ENCODE results near the gene RPLP2.

Gene RPLP2

GRCh38 chr11:839280-839623, 29.5 kb downstream of the RPLP2 start:
- no peaks in the 10 kb centered on the region for H3K9me3 ChIP-seq (ENCODE audit: control insufficient read depth in 1 of 2, low read length in 2 of 2)
- no peak overlapping the region for H3K4me3 ChIP-seq (ENCODE audit: low read depth in 1 of 2, low read length in 2 of 2)
- H3K27ac ChIP-seq (ENCODE audit: low read depth, low read length) = no peak overlapping the region
- H3K27me3 ChIP-seq (ENCODE audit: control insufficient read depth in 1 of 2, insufficient read depth in 2 of 2, low read length in 2 of 2) = peaks cover 0 to 4% of the 10 kb centered on the region in 2 donors
- H3K36me3 ChIP-seq (ENCODE audit: control insufficient read depth in 1 of 2, insufficient read depth in 2 of 2, low read length in 2 of 2) = peaks cover 14 to 44% of the 10 kb centered on the region in 2 donors
- H3K4me1 ChIP-seq (ENCODE audit: control insufficient read depth in 1 of 2, insufficient read depth in 2 of 2, low read length in 2 of 2) = peaks cover 42 to 48% of the 10 kb centered on the region in 2 donors
- H3K9ac ChIP-seq (ENCODE audit: low read depth in 1 of 2, low read length in 2 of 2) = no peak overlapping the region

- no peak overlapping the region for H3K9ac ChIP-seq (ENCODE audit: low read depth in 1 of 2, low read length in 2 of 2)
- peaks cover 14 to 44% of the 10 kb centered on the region in 2 donors for H3K36me3 ChIP-seq (ENCODE audit: control insufficient read depth in 1 of 2, insufficient read depth in 2 of 2, low read length in 2 of 2)
- peak overlapping the region in 1 of 2 donors; percentile 62 for H3K4me3 ChIP-seq (ENCODE audit: low read depth in 1 of 2, low read length in 2 of 2)
- H3K4me1 ChIP-seq (ENCODE audit: control insufficient read depth in 1 of 2, insufficient read depth in 2 of 2, low read length in 2 of 2) = peaks cover 36 to 45% of the 10 kb centered on the region in 2 donors
- peaks cover 0 to 4% of the 10 kb centered on the region in 2 donors for H3K27me3 ChIP-seq (ENCODE audit: control insufficient read depth in 1 of 2, insufficient read depth in 2 of 2, low read length in 2 of 2)
- no peaks in the 10 kb centered on the region for H3K9me3 ChIP-seq (ENCODE audit: control insufficient read depth in 1 of 2, low read length in 2 of 2)
- H3K27ac ChIP-seq (ENCODE audit: low read depth, low read length) = no peak overlapping the region
Observed at GRCh38 chr11:839875-840617, 30.3 kb downstream of the RPLP2 start.

DNA sequence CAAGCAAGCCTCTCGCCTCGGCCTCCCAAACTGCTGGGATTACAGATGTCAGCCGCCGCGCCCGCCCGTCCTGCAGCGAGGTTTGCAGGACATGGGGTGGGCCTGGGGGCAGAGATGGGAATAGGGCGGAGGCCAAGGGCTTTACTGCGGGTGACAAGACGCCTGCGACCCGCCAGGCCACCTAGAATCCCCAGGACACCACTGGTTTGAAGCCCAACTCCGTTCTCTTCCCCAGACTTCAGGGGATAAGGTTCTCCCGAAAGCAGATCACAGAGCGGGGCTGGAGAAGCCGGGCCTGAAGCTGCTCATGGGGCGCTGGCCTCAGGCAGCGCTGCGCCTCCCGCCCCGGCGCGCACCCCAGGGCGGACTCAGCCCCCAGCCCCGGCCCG, 32.2 kb downstream of the RPLP2 start:
- Histone ChIP-seq H3K36me3 (ENCODE audit: control insufficient read depth in 1 of 2, insufficient read depth in 2 of 2, low read length in 2 of 2) (peaks cover 10 to 35% of the 10 kb centered on the region in 2 donors), H3K4me3 (ENCODE audit: low read depth in 1 of 2, low read length in 2 of 2) (peak overlapping the region; percentile 91 to 94), H3K4me1 (ENCODE audit: control insufficient read depth in 1 of 2, insufficient read depth in 2 of 2, low read length in 2 of 2) (peaks cover 36 to 46% of the 10 kb centered on the region in 2 donors), H3K9me3 (ENCODE audit: control insufficient read depth in 1 of 2, low read length in 2 of 2) (no peaks in the 10 kb centered on the region), H3K27ac (ENCODE audit: low read depth, low read length) (peak overlapping the region; percentile 91), H3K9ac (ENCODE audit: low read depth in 1 of 2, low read length in 2 of 2) (peak overlapping the region; percentile 66 to 68), H3K27me3 (ENCODE audit: control insufficient read depth in 1 of 2, insufficient read depth in 2 of 2, low read length in 2 of 2) (peaks cover 0 to 7% of the 10 kb centered on the region in 2 donors)

GRCh38 chr11:842370-843002, 32.7 kb downstream of the RPLP2 start, which contains the start of the genes POLR2L and TSPAN4:
Gene POLR2L, minus strand, starts transcription at chr11:842529. Its CDS starts 21 bp downstream, at chr11:842508.
Gene TSPAN4, plus strand, starts transcription at chr11:842852. Its CDS starts 7,453 bp downstream, at chr11:850305.
- peaks cover 36 to 41% of the 10 kb centered on the region in 2 donors for H3K4me1 ChIP-seq (ENCODE audit: control insufficient read depth in 1 of 2, insufficient read depth in 2 of 2, low read length in 2 of 2)
- H3K36me3 ChIP-seq (ENCODE audit: control insufficient read depth in 1 of 2, insufficient read depth in 2 of 2, low read length in 2 of 2) = peaks cover 10 to 29% of the 10 kb centered on the region in 2 donors
- no peaks in the 10 kb centered on the region for H3K9me3 ChIP-seq (ENCODE audit: control insufficient read depth in 1 of 2, low read length in 2 of 2)
- peak within 1 kb of the TSS; percentile 91 for H3K27ac ChIP-seq (ENCODE audit: low read depth, low read length)
- peak within 1 kb of the TSS; percentile 91 to 94 for H3K4me3 ChIP-seq (ENCODE audit: low read depth in 1 of 2, low read length in 2 of 2)
- H3K27me3 ChIP-seq (ENCODE audit: control insufficient read depth in 1 of 2, insufficient read depth in 2 of 2, low read length in 2 of 2) = peaks cover 0 to 7% of the 10 kb centered on the region in 2 donors
- H3K9ac ChIP-seq (ENCODE audit: low read depth in 1 of 2, low read length in 2 of 2) = peak within 1 kb of the TSS; percentile 66 to 68

DNA sequence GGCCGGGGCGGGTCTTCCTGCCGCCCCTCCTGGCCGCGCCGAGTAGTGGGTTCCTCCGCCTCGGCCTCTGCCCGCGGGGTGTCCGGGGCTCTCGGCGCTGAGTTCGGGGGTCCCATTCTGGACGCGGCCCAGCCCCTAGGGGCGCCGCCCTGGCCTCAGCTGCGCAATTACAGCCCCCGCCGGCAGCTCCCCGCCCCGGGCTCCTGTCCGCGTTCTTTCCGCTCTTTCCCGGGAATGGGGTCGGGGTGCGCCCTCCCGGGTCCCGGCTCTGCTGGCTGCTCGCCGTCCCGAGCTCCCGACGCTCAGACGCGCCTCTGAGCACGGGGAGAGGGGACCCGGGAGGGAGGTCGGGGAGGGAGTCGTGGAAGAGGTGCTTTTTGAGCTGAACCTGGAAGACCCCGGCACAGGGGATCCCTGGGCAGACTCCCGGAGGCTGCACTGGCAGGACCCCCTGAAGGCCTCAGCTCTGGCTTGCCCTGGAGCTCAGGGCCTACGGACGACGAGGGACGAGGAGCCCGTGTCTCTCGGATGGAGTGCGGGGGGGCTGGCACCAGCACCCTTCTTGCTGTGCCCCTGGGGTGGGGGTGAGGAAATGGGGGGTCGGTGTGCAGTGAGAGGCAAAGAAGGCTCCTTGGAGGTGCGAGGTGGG, 33.4 kb downstream of the RPLP2 start:
- Histone ChIP-seq H3K27me3 (ENCODE audit: control insufficient read depth in 1 of 2, insufficient read depth in 2 of 2, low read length in 2 of 2) (peaks cover 4 to 10% of the 10 kb centered on the region in 2 donors), H3K9me3 (ENCODE audit: control insufficient read depth in 1 of 2, low read length in 2 of 2) (no peaks in the 10 kb centered on the region), H3K4me1 (ENCODE audit: control insufficient read depth in 1 of 2, insufficient read depth in 2 of 2, low read length in 2 of 2) (peaks cover 30 to 36% of the 10 kb centered on the region in 2 donors), H3K36me3 (ENCODE audit: control insufficient read depth in 1 of 2, insufficient read depth in 2 of 2, low read length in 2 of 2) (peaks cover 10 to 23% of the 10 kb centered on the region in 2 donors), H3K4me3 (ENCODE audit: low read depth in 1 of 2, low read length in 2 of 2) (peak overlapping the region; percentile 91 to 94), H3K27ac (ENCODE audit: low read depth, low read length) (peak overlapping the region; percentile 75), H3K9ac (ENCODE audit: low read depth in 1 of 2, low read length in 2 of 2) (peak overlapping the region in 1 of 2 donors; percentile 33)

DNA sequence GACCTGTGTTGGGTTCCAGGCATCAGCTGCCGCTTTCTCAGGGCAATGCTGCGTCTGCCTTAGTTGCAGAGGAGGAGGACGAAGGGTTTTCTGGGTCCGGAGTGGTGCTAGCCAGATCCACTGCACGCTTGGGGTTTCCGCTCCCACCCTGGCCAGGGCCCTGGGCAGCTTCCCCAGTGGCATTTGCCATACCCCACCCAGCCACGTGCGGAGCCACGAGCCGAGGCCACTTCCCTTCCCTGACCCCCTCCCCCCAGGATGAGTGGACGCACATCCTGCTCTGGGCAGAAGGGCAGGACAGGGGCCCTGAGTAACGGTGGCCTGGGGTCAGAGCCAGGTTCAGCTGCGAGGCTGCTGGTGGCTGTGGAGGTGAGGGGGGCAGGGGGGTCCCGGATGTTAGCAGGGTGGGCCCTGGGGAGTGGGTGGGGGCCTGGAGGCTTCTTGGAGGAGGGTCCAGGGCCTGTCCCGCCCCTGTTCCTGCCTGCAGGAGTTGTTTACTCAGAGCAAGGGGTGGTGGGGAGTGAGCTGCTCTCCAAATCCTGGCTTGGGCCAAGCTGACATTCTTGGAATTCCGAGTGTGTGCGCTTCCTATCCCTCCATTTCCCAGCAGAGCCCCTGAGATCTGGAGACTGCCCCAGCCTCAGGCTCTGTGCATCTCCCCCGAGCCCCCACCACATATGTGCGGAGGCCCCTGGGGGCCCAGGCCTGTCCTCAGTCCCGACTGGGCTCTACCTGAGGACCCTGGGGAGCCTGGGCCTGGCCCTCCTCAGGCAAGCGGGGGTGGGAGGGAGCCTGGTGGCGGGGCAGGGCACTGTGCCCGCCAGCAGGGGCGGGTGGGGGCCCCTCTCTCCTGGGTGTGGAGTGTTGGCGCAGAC, 34.3 kb downstream of the RPLP2 start:
- Histone ChIP-seq H3K9ac (ENCODE audit: low read depth in 1 of 2, low read length in 2 of 2) (peak overlapping the region in 1 of 2 donors; percentile 33), H3K36me3 (ENCODE audit: control insufficient read depth in 1 of 2, insufficient read depth in 2 of 2, low read length in 2 of 2) (peaks cover 3 to 16% of the 10 kb centered on the region in 2 donors), H3K27me3 (ENCODE audit: control insufficient read depth in 1 of 2, insufficient read depth in 2 of 2, low read length in 2 of 2) (peaks cover 11 to 16% of the 10 kb centered on the region in 2 donors), H3K27ac (ENCODE audit: low read depth, low read length) (peak overlapping the region; percentile 75), H3K4me3 (ENCODE audit: low read depth in 1 of 2, low read length in 2 of 2) (peak overlapping the region in 1 of 2 donors; percentile 91), H3K9me3 (ENCODE audit: control insufficient read depth in 1 of 2, low read length in 2 of 2) (no peaks in the 10 kb centered on the region), H3K4me1 (ENCODE audit: control insufficient read depth in 1 of 2, insufficient read depth in 2 of 2, low read length in 2 of 2) (peaks cover 28 to 37% of the 10 kb centered on the region in 2 donors)

DNA sequence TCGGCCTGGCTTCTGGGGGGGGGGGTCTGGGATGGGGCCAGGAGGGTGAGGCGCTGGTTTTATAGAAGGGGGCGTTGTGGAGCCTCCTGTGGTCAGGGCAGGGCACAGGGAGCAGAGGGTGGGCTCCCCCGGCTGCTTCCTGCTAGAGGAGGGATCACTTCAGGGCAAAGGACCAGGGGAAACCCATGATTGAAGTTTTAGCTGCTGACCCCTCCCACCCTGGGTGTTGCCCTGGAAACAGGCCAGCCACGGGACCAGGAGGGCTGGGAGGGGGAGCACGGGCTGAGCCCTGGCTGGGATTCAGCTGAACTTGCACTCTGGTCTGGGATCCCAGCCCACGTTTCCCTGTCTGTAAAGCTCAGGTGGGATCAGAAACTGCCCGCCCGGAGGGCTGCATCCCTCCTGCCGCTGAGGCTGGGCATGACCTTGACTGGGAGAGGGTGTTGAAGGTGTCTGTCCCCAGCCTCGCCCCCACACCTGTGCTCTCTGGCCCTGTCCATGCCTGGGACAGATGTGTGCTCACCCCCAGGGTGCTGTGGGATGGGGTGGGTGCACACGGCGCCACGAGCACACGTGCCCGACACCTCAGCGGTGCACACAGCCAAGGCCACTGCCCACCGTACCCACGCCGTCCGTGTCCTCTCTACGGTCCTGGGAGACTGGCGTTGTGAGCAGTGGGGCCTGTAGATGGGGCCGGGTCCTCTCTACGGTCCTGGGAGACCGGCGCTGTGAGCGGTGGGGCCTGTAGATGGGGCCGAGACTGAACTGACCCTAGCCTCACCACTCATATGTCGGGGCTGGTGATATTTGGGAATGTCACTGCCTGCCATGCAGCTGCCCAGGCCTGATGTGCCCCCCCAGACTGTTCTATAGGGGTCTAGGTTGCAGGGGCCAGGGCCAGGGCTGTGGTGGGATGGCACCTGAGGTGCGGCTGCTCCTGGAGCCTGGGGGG, 35.2 kb downstream of the RPLP2 start:
- peak overlapping the region in 1 of 2 donors; percentile 16 for H3K9ac ChIP-seq (ENCODE audit: low read depth in 1 of 2, low read length in 2 of 2)

DNA sequence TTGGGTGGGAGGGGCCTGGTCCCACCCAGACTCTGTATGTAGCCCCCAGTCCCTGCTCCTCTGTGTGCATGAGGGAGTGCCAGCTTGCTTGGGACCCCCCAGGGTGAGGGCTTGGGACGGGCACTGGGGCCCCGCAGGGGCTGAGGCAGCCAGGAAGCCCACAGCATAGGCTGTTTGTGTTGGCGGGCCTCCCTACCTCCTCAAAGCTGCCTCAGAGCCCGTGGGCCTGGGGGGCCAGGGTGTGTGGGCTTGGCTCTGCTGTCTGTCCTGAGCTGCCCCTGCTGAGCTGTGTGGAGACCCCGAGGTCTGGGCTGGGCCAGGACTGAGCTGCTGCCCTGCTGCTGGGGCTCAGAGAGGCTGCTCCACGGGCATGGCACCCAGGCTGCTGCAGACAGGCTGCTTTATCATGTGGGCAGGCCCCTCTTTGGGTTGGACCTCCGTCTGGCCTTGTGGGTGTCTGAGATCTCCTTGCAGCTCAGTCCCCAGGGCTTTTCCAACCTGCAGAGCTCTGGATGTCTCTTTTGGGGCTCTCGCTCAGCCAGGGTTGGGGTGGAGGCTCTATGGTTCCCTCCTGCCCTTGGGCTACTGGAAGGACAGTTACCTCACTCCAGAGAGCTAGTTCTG, 36.2 kb downstream of the RPLP2 start:
- H3K27me3 ChIP-seq (ENCODE audit: control insufficient read depth in 1 of 2, insufficient read depth in 2 of 2, low read length in 2 of 2) = peaks cover 22 to 26% of the 10 kb centered on the region in 2 donors
- no peak overlapping the region for H3K27ac ChIP-seq (ENCODE audit: low read depth, low read length)
- H3K36me3 ChIP-seq (ENCODE audit: control insufficient read depth in 1 of 2, insufficient read depth in 2 of 2, low read length in 2 of 2) = no peaks in the 10 kb centered on the region
- no peak overlapping the region for H3K4me3 ChIP-seq (ENCODE audit: low read depth in 1 of 2, low read length in 2 of 2)
- peaks cover 13 to 26% of the 10 kb centered on the region in 2 donors for H3K4me1 ChIP-seq (ENCODE audit: control insufficient read depth in 1 of 2, insufficient read depth in 2 of 2, low read length in 2 of 2)
- H3K9ac ChIP-seq (ENCODE audit: low read depth in 1 of 2, low read length in 2 of 2) = no peak overlapping the region
- no peaks in the 10 kb centered on the region for H3K9me3 ChIP-seq (ENCODE audit: control insufficient read depth in 1 of 2, low read length in 2 of 2)

More for the DNA sequence above, 35.2 kb downstream of the RPLP2 start:
- Histone ChIP-seq H3K4me3 (ENCODE audit: low read depth in 1 of 2, low read length in 2 of 2) (peak overlapping the region; percentile 17 to 32), H3K27ac (ENCODE audit: low read depth, low read length) (no peak overlapping the region), H3K27me3 (ENCODE audit: control insufficient read depth in 1 of 2, insufficient read depth in 2 of 2, low read length in 2 of 2) (peaks cover 12 to 18% of the 10 kb centered on the region in 2 donors), H3K36me3 (ENCODE audit: control insufficient read depth in 1 of 2, insufficient read depth in 2 of 2, low read length in 2 of 2) (peaks cover 0 to 7% of the 10 kb centered on the region in 2 donors), H3K9me3 (ENCODE audit: control insufficient read depth in 1 of 2, low read length in 2 of 2) (no peaks in the 10 kb centered on the region), H3K4me1 (ENCODE audit: control insufficient read depth in 1 of 2, insufficient read depth in 2 of 2, low read length in 2 of 2) (peaks cover 22 to 36% of the 10 kb centered on the region in 2 donors)
